ENCODE results near the gene NOSTRIN. TPM values are rescaled to one million over a fixed set of nuclear protein-coding genes. Genes with fewer than 3 reads are reported as not detected.

NOSTRIN gene
- total RNA-seq, 1 experiment from 2014 or later = 0.68 TPM

DNA sequence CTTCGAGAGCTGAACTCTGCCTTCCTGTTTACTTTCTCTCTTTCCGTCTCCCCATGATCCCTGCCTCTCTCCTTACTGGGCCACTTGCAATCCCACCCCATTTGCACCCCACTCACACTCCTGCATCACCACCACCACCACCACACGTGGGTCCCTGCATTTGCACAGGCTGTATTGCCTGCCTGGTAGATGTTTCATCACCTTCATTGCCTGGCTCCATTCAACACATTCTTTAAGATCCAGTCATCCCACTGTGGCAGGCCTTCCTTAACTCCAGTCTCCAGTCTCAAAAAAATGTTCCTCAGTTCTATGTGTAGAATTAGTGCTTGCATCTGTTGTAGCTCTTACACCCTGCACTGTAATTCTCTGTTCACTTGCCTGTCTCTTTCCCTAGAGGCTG, 13.9 kb downstream of the NOSTRIN start:
- peak; percentile 3 to 43 for DNase-seq
- H3K4me3 ChIP-seq = no peak overlapping the region
- H3K79me2 ChIP-seq (ENCODE audit: low read depth) = no peaks in the 10 kb centered on the region
- H3K4me2 ChIP-seq = no peak overlapping the region
- H3F3A ChIP-seq (ENCODE audit: insufficient read depth, low read depth) = no peaks in the 10 kb centered on the region
- intact Hi-C loops (cut with micrococcal nuclease; ENCODE audit: unreplicated experiment) = no loop called here
- POLR2A ChIA-PET (ENCODE audit: unreplicated experiment) = no interaction called here
- H3K4me1 ChIP-seq (replicated peaks; ENCODE audit: insufficient read depth) = no peaks in the 10 kb centered on the region
- no peaks in the 10 kb centered on the region for H4K20me1 ChIP-seq (ENCODE audit: insufficient read depth)
- no TSS peak for BruUV-seq (replicated peaks)
- no peaks in the 10 kb centered on the region for H3K27me3 ChIP-seq (ENCODE audit: insufficient read depth, low read depth)
- no peaks in the 10 kb centered on the region for H3K36me3 ChIP-seq (ENCODE audit: low read depth)
- CTCF ChIA-PET = no interaction called here
- no peaks in the 10 kb centered on the region for H3K9me3 ChIP-seq (ENCODE audit: insufficient read depth, low read depth)
- H3K27ac ChIP-seq = no peak overlapping the region
- no peak for TF ChIP-seq EZH2 (IDR thresholded peaks at IDR 0.05; ENCODE audit: low read depth)
- TF ChIP-seq, protein P1, sequence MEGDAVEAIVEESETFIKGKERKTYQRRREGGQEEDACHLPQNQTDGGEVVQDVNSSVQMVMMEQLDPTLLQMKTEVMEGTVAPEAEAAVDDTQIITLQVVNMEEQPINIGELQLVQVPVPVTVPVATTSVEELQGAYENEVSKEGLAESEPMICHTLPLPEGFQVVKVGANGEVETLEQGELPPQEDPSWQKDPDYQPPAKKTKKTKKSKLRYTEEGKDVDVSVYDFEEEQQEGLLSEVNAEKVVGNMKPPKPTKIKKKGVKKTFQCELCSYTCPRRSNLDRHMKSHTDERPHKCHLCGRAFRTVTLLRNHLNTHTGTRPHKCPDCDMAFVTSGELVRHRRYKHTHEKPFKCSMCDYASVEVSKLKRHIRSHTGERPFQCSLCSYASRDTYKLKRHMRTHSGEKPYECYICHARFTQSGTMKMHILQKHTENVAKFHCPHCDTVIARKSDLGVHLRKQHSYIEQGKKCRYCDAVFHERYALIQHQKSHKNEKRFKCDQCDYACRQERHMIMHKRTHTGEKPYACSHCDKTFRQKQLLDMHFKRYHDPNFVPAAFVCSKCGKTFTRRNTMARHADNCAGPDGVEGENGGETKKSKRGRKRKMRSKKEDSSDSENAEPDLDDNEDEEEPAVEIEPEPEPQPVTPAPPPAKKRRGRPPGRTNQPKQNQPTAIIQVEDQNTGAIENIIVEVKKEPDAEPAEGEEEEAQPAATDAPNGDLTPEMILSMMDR (conservative IDR thresholded peaks at IDR 0.05) = no peak
- H2AFZ ChIP-seq = no peak overlapping the region
- H3K9me2 ChIP-seq (ENCODE audit: insufficient read depth) = no peaks in the 10 kb centered on the region

DNA sequence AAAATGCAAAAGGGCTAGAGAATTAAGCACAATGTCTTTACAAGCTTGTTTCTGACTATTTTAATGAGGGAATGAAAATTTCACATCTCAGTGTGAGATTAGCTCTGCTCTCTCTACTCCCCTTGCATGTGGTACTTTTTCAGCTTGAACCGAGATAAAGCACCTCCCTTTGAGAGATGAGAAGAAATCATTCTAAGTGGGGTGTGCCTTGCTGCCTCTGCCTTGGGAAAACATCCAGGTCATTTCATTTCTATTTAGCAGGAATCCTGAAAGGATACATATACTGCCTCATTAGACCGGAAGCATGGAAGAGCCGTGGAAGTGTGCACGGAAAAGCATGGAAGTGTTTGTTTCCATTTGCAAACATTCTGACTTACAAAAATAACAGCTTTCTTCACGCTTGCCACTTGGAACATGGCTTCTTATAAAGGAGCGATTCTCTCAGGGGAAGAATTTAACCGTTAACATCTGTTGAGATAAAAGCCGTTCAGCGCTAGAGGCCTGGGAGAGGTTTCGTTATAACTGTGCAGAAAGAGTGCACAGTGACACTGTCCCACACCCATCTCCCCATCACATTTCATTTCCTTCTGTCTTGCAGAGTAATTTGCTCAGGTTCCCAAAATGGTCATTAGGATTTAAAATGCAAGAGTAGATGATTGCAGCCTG, 16.7 kb downstream of the NOSTRIN start:
- Histone ChIP-seq H3K27ac (no peak overlapping the region), H3K4me2 (no peak overlapping the region)
- CTCF ChIA-PET = no interaction called here

DNA sequence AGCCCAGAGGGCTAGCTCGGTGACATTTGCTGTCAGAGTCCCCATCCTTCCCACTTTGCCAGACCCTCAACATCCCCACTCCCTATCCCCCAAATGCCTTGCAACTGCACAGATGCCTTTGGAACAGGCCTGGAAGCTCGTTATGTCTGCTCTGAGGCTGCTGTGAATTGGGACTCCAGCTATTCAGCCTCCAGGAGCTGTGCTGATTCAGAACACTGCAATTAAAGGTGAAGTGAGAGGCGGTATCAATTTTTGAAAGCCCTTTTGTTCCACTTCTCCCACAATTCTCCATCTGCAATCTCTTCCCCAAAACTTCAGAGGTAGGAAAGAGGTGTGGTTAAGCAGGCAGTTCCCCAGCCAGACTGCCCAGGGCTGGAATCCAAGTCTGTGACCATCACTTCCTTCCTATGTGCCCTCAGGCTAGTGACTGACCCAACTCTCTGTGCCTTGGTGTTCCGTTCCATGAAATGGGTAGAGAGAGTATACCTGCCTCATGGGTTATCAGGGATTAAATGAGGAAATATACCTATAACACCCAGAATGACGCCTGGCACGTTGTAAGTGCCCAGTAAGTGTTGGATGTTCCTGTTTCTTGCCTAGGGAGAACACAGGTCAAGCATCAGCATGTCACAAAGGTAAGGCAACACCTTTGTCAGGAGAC, 17.5 kb downstream of the NOSTRIN start:
- no peaks in the 10 kb centered on the region for H3F3A ChIP-seq (ENCODE audit: insufficient read depth, low read depth)
- no peaks in the 10 kb centered on the region for H3K4me1 ChIP-seq (replicated peaks; ENCODE audit: insufficient read depth)
- no peak overlapping the region for H3K27ac ChIP-seq
- no peaks in the 10 kb centered on the region for H4K20me1 ChIP-seq (ENCODE audit: insufficient read depth)
- ChIA-PET POLR2A (ENCODE audit: unreplicated experiment) (no interaction called here), CTCF (no interaction called here)
- no peak for DNase-seq
- H2AFZ ChIP-seq = no peak overlapping the region
- no peaks in the 10 kb centered on the region for H3K9me3 ChIP-seq (ENCODE audit: insufficient read depth, low read depth)
- no TSS peak for BruUV-seq (replicated peaks)
- no peaks in the 10 kb centered on the region for H3K9me2 ChIP-seq (ENCODE audit: insufficient read depth)
- H3K79me2 ChIP-seq (ENCODE audit: low read depth) = no peaks in the 10 kb centered on the region
- no peak overlapping the region for H3K4me2 ChIP-seq
- H3K36me3 ChIP-seq (ENCODE audit: low read depth) = no peaks in the 10 kb centered on the region
- H3K27me3 ChIP-seq (ENCODE audit: insufficient read depth, low read depth) = no peaks in the 10 kb centered on the region
- H3K4me3 ChIP-seq = no peak overlapping the region
- no peak for TF ChIP-seq EZH2 (IDR thresholded peaks at IDR 0.05; ENCODE audit: low read depth)
- TF ChIP-seq, protein P1 (conservative IDR thresholded peaks at IDR 0.05) = no peak
- intact Hi-C loops (cut with micrococcal nuclease; ENCODE audit: unreplicated experiment) = no loop called here

More for the DNA sequence above, 16.7 kb downstream of the NOSTRIN start:
- H2AFZ ChIP-seq = no peak overlapping the region
- no peaks in the 10 kb centered on the region for H3F3A ChIP-seq (ENCODE audit: insufficient read depth, low read depth)
- H3K4me1 ChIP-seq (replicated peaks; ENCODE audit: insufficient read depth) = no peaks in the 10 kb centered on the region
- POLR2A ChIA-PET (ENCODE audit: unreplicated experiment) = no interaction called here
- no TSS peak for BruUV-seq (replicated peaks)
- H4K20me1 ChIP-seq (ENCODE audit: insufficient read depth) = no peaks in the 10 kb centered on the region
- no peaks in the 10 kb centered on the region for H3K27me3 ChIP-seq (ENCODE audit: insufficient read depth, low read depth)
- H3K36me3 ChIP-seq (ENCODE audit: low read depth) = no peaks in the 10 kb centered on the region
- H3K79me2 ChIP-seq (ENCODE audit: low read depth) = no peaks in the 10 kb centered on the region
- TF ChIP-seq, protein P1 (conservative IDR thresholded peaks at IDR 0.05) = no peak
- TF ChIP-seq EZH2 (IDR thresholded peaks at IDR 0.05; ENCODE audit: low read depth) = no peak
- H3K4me3 ChIP-seq = no peak overlapping the region
- H3K9me2 ChIP-seq (ENCODE audit: insufficient read depth) = no peaks in the 10 kb centered on the region
- H3K9me3 ChIP-seq (ENCODE audit: insufficient read depth, low read depth) = no peaks in the 10 kb centered on the region
- intact Hi-C loops (cut with micrococcal nuclease; ENCODE audit: unreplicated experiment) = no loop called here
- no peak for DNase-seq
